DOHH2 (cell line): Measurements from ENCODE around the gene CLASP2.

Experiments
- EZH2phosphoT487 ChIP-seq: fragments of 200-600 bp; sonication (generic); IDR thresholded peaks from 2 replicates; pipeline ENCODE4 v1.6.1; 2017; ENCODE audit warnings: borderline replicate concordance, mild to moderate bottlenecking, antibody characterized with exemption, low read length, moderate library complexity, mixed read lengths
- TF ChIP-seq, protein P1 (sequence below): fragments of 200-600 bp; sonication (generic); IDR thresholded peaks from one replicate; pipeline ENCODE4 v1.5.1; 2014; ENCODE audit warnings: antibody characterized with exemption, mild to moderate bottlenecking, low read depth, low read length; ENCODE audit not compliant: poor library complexity, severe bottlenecking

DNA sequence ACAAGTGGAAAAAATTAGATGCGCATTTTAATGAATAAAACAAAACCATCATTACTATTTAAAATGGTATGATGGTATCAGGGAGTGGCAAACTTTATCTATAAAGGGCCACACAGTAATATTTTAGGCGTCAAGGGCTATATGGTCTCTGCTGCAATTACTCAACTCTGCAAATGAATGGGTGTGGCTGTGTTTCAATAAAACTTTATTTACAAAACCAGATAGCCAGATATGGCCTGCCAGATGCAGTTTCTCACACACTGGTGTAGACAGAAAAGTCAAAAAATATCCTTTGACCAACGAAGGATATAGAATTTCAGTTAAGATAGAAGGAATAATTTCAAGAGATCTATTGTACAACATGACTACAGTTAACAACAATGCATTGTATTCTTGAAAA, 83.8 kb downstream of the CLASP2 start:
- TF ChIP-seq, protein P1, sequence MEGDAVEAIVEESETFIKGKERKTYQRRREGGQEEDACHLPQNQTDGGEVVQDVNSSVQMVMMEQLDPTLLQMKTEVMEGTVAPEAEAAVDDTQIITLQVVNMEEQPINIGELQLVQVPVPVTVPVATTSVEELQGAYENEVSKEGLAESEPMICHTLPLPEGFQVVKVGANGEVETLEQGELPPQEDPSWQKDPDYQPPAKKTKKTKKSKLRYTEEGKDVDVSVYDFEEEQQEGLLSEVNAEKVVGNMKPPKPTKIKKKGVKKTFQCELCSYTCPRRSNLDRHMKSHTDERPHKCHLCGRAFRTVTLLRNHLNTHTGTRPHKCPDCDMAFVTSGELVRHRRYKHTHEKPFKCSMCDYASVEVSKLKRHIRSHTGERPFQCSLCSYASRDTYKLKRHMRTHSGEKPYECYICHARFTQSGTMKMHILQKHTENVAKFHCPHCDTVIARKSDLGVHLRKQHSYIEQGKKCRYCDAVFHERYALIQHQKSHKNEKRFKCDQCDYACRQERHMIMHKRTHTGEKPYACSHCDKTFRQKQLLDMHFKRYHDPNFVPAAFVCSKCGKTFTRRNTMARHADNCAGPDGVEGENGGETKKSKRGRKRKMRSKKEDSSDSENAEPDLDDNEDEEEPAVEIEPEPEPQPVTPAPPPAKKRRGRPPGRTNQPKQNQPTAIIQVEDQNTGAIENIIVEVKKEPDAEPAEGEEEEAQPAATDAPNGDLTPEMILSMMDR, result no peak
- no peak for TF ChIP-seq EZH2phosphoT487
